Cardiac muscle cell (in vitro differentiated cells and primary cell): Measurements from ENCODE around the gene PLIN3. TPM values are rescaled to one million over a fixed set of nuclear protein-coding genes. Genes with fewer than 3 reads are reported as not detected.
"Not testable (repeated sequence)": the region's sequence is repeated elsewhere in the genome, so short reads cannot be mapped to it uniquely, and the experiment has no call there.

ENCODE experiments used
- DNase-seq, 2 donors: peaks; one replicate each; pipeline versions ENCODE4 v3.0.0 to v3.0.0-alpha.2; 2010 to 2017; ENCODE audit warnings: low read depth in 1 of 2, low spot score in 1 of 2
- H3K27ac ChIP-seq: fragments of 200-600 bp; sonication (generic); 2 replicates; pipeline ENCODE4 v1.5.1; 2016
- H3K27me3 ChIP-seq: fragments of 200-600 bp; sonication (generic); 2 replicates; pipeline ENCODE4 v1.6.0; 2016; ENCODE audit warnings: control low read depth
- H3K36me3 ChIP-seq: fragments of 200-600 bp; sonication (generic); 2 replicates; pipeline ENCODE4 v1.5.1; 2016; ENCODE audit warnings: control low read depth
- H3K4me1 ChIP-seq: fragments of 200-600 bp; sonication (generic); 2 replicates; pipeline ENCODE4 v1.8.1; 2017; ENCODE audit warnings: low read depth, mild to moderate bottlenecking, mixed run types
- H3K4me3 ChIP-seq: fragments of 200-600 bp; sonication (generic); 2 replicates; pipeline ENCODE4 v1.5.1; 2016; ENCODE audit warnings: mild to moderate bottlenecking
- H3K9me3 ChIP-seq: fragments of 200-600 bp; sonication (generic); 2 replicates; pipeline ENCODE4 v1.5.1; 2017; ENCODE audit warnings: low read depth, mild to moderate bottlenecking, control low read depth
- polyA plus RNA-seq: library from polyadenylated mRNA; unstranded; fragments of >200 nt; fragmentation: Nextera tagmentation; extraction: Ambion mirVana; gene quantifications from 2 replicates; pipeline ENCODE4 v1.2.1, GENCODE V29; 2016
- total RNA-seq: library from RNA; depleted of rRNA; stranded (reverse); fragments of >200 nt; gene quantifications from 2 replicates; pipeline ENCODE4 v1.2.3, GENCODE V29; 2016
- TF ChIP-seq, protein P1 (sequence below): IDR thresholded peaks from 2 replicates; pipeline ENCODE4 v1.5.1; 2012; ENCODE audit warnings: low read depth, mild to moderate bottlenecking, low read length

The PLIN3 gene
- total and polyA plus RNA-seq, 2 experiments from 2014 or later, result 108 to 114 TPM

DNA sequence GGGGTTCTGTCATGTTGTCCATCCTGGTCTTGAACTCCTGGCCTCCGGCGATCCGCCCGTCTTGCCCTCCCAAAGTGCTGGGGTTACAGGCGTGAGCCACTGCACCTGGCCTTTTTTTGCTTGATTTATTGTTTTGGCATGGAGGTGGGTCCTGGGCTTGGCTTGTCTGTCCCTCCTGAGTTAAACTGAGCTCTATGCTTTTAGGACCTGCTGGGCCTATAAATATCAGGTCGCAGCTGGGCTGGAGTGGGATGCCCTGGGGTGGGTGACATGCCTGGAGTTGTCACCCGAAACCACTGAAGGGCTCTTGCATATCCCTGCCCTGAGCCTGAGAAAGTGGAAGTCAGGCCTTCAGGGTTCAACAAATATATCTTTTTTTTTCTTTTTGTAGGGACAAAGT lies 29.7 kb upstream of the PLIN3 start:
- no peak for DNase-seq
- no peaks in the 10 kb centered on the region for H3K27me3 ChIP-seq
- H3K36me3 ChIP-seq, result no peaks in the 10 kb centered on the region
- no peak overlapping the region for H3K27ac ChIP-seq
- no peaks in the 10 kb centered on the region for H3K4me1 ChIP-seq
- TF ChIP-seq, protein P1, sequence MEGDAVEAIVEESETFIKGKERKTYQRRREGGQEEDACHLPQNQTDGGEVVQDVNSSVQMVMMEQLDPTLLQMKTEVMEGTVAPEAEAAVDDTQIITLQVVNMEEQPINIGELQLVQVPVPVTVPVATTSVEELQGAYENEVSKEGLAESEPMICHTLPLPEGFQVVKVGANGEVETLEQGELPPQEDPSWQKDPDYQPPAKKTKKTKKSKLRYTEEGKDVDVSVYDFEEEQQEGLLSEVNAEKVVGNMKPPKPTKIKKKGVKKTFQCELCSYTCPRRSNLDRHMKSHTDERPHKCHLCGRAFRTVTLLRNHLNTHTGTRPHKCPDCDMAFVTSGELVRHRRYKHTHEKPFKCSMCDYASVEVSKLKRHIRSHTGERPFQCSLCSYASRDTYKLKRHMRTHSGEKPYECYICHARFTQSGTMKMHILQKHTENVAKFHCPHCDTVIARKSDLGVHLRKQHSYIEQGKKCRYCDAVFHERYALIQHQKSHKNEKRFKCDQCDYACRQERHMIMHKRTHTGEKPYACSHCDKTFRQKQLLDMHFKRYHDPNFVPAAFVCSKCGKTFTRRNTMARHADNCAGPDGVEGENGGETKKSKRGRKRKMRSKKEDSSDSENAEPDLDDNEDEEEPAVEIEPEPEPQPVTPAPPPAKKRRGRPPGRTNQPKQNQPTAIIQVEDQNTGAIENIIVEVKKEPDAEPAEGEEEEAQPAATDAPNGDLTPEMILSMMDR, result no peak
- no peaks in the 10 kb centered on the region for H3K9me3 ChIP-seq
- no peak overlapping the region for H3K4me3 ChIP-seq

DNA sequence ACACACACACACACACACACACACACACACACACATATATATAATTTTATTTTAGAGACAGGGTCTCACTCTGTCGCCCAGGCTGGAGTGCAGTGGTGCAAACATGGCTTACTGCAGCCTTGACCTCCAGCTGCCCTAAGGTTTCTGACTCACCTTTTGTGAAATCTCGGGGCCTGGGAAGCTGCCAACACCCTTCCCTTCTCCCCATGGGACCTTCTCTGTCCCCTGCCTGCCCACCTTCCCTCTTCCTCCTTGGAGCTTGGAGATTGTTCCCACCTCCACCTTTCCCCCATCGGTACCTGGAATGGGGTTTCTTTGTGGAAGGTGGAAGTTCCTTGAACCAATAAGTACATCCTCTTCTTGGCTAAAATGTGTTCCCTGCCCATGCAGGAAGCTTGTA lies 28.9 kb upstream of the PLIN3 start:
- DNase-seq, result peak in 1 of 2 donors; percentile 51
- TF ChIP-seq, protein P1, result no peak
- no peaks in the 10 kb centered on the region for H3K9me3 ChIP-seq
- H3K4me3 ChIP-seq, result no peak overlapping the region
- H3K27ac ChIP-seq, result no peak overlapping the region
- no peaks in the 10 kb centered on the region for H3K36me3 ChIP-seq
- H3K27me3 ChIP-seq, result no peaks in the 10 kb centered on the region
- H3K4me1 ChIP-seq, result no peaks in the 10 kb centered on the region

DNA sequence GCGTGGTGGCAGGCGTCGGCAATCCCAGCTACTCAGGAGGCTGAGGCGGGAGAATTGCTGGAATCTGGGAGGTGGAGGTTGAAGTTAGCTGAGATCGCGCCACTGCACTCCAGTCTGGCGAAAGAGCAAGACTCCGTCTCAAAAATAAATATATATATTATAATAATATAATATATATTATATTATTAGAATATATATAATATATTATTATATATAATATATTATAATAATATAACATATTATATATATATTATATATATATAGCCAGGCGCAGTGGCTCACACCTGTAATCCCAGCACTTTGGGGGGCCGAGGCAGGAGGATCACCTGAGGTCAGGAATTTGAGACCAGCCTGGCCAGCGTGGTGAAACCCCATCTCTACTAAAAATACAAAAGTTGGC lies 25.5 kb upstream of the PLIN3 start:
- not testable (repeated sequence) for H3K36me3 ChIP-seq, DNase-seq, H3K27ac ChIP-seq, H3K4me1 ChIP-seq, H3K9me3 ChIP-seq, H3K4me3 ChIP-seq, H3K27me3 ChIP-seq

DNA sequence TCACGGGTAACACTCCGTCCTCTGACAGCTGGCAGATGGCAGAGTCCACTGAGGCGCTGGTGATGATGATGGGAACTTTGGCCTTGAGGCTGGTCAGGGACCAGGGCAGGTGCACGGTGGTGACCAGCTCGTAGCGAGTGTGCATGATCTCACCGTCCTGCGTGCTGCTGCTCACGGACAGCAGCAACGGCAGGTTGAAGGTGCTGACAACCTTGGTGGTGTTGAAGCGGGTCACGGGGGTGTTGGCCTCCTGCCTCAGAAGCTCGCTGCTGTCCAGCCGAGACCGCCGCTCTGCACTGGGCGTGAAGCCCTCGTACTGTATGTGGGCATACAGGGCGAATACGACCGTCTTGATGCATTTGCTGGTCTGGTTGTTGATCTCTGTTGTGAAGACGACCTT lies 23.6 kb upstream of the PLIN3 start:
- Histone ChIP-seq H3K9me3 (no peaks in the 10 kb centered on the region), H3K4me3 (no peak overlapping the region), H3K27me3 (no peaks in the 10 kb centered on the region), H3K4me1 (no peaks in the 10 kb centered on the region), H3K27ac (no peak overlapping the region), H3K36me3 (no peaks in the 10 kb centered on the region)
- TF ChIP-seq, protein P1, result no peak
- DNase-seq, result no peak

DNA sequence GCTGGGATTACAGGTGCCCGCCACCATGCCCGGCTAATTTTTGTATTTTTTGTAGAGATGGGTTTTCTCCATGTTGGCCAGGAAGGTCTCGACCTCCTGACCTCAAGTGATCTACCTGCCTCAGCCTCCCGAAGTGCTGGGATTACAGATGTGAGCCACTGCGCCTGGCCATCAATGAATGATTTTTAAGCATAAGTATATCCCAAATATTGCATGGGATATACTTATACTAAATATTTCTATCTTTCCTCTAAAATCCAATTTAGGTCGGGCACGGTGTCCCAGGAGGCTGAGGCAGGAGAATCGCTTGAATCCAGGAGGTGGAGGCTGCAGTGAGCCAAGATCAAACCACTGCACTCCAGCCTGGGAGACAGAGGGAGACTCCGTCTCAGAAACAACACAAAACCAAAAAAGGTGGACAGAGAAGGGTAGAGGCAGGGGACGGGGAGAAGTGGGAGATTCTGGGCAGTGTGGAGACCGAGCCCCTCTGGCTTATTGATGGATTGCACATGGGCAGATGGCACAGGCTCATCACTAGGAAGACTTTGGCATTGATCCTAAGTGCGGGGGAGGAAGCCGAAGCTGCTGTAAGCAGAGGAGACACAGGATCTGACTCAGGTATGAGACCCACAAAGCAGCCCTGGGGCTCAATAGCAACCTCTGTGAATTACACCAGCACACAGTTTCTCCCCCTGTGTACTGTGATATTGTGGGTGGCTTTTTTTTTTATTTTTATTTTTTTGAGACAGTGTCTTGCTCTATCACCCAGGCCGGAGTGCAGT lies 21.8 kb upstream of the PLIN3 start:
- Histone ChIP-seq H3K27ac (no peak overlapping the region), H3K36me3 (no peaks in the 10 kb centered on the region), H3K4me3 (no peak overlapping the region), H3K4me1 (no peaks in the 10 kb centered on the region), H3K9me3 (no peaks in the 10 kb centered on the region), H3K27me3 (no peaks in the 10 kb centered on the region)
- TF ChIP-seq, protein P1, result no peak
- DNase-seq, result peak in 1 of 2 donors; percentile 45

DNA sequence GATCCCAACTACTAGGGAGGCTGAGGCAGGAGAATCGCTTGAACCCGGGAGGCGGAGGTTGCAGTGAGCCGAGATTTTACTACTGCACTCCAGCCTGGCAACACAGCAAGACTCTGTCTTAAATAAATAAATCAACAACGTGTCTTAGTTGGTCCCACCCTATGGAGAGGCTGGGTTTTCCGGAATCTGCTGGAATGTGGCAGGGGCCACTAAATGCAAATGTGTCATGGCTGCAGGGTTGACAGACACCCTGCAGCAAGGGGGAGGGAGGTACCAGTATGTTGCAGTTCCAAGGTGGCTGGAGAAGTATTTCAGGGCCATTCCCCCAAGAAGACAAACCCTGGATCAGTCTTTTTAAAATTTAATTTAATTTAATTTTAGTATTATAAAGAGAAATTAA lies 20.3 kb upstream of the PLIN3 start:
- not testable (repeated sequence) for H3K27me3 ChIP-seq, DNase-seq, H3K27ac ChIP-seq, H3K4me3 ChIP-seq, H3K9me3 ChIP-seq, H3K4me1 ChIP-seq, H3K36me3 ChIP-seq

DNA sequence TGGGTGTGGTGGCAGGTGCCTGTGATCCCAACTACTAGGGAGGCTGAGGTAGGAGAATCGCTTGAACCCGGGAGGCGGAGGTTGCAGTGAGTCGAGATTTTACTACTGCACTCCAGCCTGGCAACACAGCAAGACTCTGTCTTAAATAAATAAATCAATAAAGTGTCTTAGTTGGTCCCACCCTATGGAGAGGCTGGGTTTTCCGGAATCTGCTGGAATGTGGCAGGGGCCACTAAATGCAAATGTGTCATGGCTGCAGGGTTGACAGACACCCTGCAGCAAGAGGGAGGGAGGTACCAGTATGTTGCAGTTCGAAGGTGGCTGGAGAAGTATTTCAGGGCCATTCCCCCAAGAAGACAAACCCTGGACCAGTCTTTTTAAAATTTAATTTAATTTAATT lies 17.5 kb upstream of the PLIN3 start:
- H3K27me3 ChIP-seq, DNase-seq, H3K4me3 ChIP-seq, H3K27ac ChIP-seq, H3K4me1 ChIP-seq, H3K9me3 ChIP-seq, H3K36me3 ChIP-seq: not testable (repeated sequence)

DNA sequence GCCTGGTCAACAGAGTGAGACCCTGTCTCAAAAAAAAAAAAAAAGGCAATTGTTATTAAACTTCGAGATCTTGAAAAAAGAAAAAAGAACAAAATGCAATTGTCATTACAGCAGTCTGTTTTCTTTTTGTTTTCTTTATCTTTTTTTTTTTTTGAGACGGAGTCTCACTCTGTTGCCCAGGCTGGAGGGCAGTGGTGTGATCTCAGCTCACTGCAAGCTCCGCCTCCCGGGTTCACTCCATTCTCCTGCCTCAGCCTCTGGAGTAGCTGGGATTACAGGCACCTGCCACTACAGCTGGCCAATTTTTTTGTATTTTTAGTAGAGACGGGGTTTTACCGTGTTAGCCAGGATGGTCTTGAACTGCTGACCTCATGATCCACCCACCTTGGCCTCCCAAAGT lies 15.4 kb upstream of the PLIN3 start:
- not testable (repeated sequence) for H3K4me3 ChIP-seq, H3K4me1 ChIP-seq, H3K27me3 ChIP-seq, H3K27ac ChIP-seq, H3K36me3 ChIP-seq, H3K9me3 ChIP-seq, DNase-seq
